ENCODE measurements around the gene KIRREL2.
"Not testable (repeated sequence)": the region's sequence is repeated elsewhere in the genome, so short reads cannot be mapped to it uniquely, and the experiment has no call there.

KIRREL2 gene

GRCh38 chr19:35899547-35900214 is 43.0 kb downstream of the KIRREL2 start:
- DNase-seq = peak; percentile 79 to 92 (median 85)

GRCh38 chr19:35901055-35901644 is 44.4 kb downstream of the KIRREL2 start:
- DNase-seq = no peak

DNA sequence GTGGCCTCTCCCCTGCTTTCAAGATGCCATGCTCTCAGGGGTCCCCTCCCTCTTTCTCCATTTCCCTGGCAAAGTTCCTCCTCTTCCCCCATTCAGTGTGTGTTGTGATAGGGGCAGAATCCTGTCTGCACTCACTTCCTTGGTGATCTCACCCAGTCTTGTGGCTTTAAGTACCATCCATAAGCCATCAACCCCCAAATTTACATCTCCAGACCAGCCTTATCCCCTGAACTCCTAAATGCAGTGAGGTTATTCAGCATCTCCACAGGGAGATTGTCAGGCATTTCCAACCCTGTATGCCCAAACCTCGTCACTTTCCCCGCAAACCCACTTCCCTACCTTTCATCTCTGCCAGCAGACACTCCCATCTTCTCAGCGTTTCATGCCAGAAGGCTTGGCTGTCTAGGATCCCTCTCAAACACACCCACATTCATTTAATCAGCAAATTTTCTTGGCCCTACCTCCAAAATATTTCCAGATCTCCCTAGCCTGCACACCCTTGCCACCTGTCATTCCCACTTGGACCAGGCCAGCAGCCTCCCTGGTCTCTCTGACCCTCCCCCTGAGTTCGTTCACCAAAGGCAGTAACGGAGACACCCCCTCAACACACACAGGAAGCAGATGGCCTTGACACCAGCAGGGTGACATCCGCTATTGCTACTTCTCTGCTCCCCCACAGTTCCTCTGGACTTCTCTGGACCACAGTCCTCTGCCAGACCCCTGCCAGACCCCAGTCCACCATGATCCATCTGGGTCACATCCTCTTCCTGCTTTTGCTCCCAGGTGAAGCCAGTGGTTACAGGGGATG is 45.3 kb downstream of the KIRREL2 start, which contains the start of gene HCST:
TSS of gene HCST (plus strand) at position 676 of the 808 bp plus-strand sequence. CDS start at position 741, 65 bp downstream.
- DNase-seq = peak; percentile 33 to 71 (median 51)

DNA sequence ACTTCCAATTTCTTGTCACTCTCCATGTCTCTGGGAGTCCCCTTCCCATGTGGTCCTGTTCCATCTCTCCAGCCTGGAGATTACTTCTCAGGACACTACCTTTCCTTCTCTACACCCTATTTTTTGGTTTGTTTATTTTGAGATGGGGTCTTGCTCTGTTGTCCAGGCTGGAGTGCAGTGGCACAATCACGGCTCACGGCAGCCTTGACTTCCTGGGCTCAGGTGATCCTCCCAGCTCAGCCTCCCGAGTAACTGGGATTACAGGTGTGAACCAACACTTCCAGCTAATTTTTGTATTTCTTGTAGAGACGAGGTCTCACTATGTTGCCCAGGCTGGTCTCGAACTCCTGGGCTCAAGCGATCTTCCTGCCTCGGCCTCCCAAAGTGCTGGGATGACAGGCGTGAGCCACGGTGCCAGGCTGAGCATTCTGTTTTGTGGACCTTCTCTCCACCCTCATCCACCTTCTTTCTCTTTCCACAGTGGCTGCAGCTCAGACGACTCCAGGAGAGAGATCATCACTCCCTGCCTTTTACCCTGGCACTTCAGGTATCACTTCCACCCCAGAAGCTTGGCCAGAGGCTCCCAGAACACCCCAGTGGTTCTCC is 46.3 kb downstream of the KIRREL2 start:
- no peak for DNase-seq

- peak; percentile 78 to 97 (median 83) for DNase-seq
These were observed 47.0 kb downstream of the KIRREL2 start for GRCh38 chr19:35903550-35904179.

DNA sequence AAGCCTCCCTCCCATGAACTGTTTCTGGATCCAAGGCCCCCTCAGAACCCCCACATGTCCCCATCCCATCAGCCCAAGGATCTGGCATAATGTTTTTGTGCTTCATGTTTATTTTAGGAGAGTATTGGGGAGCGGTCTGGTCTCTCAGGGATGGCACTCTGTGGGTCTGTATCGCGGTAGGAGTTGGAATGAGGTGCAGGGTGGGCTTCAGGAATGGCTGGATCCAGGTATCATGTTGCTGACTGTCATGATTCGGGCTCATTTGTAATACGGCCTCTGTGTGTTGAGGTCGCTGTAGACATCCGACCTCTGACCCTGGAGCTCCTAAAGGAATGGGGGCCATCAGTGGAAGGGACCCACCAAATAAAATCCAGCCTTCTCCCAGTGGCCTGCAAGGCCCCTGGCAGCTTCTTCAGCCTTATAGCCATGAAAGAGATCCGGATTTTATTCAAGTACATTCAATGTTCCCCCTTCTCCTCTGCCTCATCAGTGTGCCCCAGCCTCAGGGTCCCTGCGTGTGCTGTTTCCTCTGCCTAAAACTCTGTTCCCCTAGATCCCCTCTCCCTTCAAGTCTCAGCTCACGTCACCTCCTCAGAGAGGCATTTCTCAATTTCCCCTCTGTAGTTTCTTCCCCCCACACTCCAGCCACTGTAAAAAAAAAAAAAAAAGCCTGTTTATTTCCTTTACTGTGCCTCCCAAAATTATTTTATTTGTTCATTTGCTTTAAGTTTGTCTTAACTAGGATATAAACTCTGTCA is 47.8 kb downstream of the KIRREL2 start:
- DNase-seq = no peak

- DNase-seq = no peak
These were observed 48.5 kb downstream of the KIRREL2 start for GRCh38 chr19:35905178-35905727.

GRCh38 chr19:35907377-35907745 is 50.6 kb downstream of the KIRREL2 start:
- no peak for DNase-seq

- DNase-seq = no peak
These were observed 51.3 kb downstream of the KIRREL2 start, which contains the start of gene TYROBP for GRCh38 chr19:35908010-35908441. TYROBP (minus strand) TSS chr19:35908295; CDS start chr19:35908228, 67 bp downstream.

DNA sequence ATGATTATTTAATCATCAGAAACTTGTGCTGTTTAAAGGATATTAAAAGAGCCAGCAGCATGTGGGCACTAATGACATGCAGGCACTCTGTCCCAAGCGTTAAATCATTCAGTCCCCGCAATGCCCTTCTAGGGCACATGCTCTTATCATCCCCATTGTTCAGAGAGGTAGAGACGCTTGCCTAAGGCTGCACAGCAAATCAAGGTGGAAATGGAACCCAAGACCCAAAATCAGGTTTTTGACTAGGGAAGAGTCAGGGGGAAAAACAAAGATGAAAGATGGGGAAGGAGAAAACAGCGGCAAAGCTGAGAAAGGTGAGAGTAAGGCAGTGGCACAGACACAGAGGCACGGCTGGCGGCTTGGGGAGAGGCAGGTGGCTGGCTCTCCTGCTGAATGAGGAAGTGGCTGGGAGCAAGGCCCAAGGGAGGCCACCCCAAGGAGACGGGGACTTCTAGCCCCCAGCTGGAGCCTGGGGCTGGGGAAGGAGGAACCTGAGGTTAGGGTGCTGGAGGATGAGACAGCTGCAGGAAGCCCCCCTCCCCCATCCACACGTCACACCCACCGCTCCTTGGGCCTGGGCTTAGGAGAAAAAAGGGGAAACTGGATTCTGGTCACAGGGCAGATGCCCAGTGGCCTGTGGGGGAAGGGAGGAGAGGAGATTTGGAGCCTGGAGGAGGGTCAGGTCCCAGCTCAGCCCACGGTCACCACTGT is 52.4 kb downstream of the KIRREL2 start:
- no peak for DNase-seq

- DNase-seq = no peak
These were observed 52.9 kb downstream of the KIRREL2 start for GRCh38 chr19:35909684-35910035.

DNA sequence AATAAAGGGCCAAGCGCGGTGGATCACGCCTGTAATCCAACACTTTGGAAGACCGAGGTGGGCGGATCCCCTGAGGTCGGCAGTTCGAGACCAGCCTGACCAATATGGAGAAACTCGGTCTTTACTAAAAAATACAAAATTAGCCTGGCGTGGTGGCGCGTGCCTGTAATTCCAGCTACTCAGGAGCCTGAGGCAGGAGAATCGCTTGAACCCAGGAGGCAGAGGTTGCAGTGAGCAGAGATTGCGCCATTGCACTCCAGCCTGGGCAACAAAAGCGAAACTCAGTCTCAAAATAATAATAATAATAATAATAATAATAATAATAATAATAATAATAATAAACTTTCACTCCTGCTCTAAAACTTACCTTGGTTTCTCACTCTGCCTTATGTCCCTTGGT is 53.6 kb downstream of the KIRREL2 start:
- not testable (repeated sequence) for DNase-seq

GRCh38 chr19:35911173-35911572 is 54.5 kb downstream of the KIRREL2 start:
- no peak for DNase-seq

DNA sequence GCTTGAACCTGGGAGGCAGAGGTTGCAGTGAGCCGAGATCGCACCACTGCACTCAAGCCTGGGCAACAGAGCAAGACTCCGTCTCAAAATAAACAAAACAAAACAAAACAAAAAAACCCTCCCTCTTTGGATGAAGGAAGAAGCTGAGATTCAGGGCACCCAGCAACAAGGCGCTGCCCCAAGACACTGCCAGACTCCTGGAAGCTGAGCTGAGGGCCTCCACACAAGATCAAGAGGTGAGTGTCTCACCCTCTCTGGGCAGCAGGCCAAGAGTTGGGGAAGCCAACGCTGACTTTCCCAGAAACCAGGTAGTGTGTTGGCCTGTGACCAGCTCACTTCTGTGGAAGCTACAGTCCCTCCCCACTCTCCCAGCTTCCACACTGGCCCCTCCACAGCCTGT is 55.1 kb downstream of the KIRREL2 start:
- DNase-seq = no peak

DNA sequence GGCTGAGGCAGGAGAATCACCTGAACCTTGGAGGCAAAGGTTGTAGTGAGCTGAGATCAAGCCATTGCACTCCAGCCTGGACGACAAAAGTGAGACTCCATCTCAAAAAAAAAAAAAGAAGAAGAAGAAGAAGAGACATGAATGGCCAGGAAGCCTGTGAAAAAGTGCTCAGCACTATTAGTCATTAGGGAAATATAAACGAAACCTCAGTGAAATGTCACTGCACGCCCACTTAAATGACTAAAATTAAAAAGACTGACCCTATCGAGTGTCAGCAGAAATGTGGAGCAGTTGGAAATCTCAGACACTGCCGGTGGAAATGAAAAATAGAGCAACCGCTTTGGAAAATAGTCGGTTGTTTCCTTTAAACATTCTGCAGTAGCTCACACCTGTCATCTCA is 56.9 kb downstream of the KIRREL2 start:
- DNase-seq = no peak

DNA sequence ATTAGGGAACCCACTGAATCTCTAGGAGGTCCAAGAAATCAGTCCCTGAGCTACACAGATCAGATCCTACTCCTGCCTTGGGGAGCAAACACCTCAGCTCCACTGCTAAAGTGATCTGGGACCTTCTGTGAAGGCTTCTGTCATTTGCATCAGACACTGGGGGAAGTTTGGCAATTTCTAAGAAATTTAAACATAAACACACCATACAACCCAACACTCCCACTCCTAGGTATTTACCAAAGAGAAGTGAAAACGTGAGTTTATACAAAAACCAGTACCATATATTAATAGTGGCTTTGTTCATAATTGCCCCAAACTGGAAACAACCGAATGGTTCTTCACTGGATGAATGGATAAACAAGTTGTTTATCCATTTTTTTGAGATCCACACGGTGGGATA is 58.7 kb downstream of the KIRREL2 start:
- no peak for DNase-seq

Data from T-helper 1 cell (primary cell).